A549 (cell line): Measurements from ENCODE around the gene SHBG. TPM values are rescaled to one million over a fixed set of nuclear protein-coding genes. Genes with fewer than 3 reads are reported as not detected.
A peak's percentile ranks its signal among the peaks of the same experiment; 100 is the strongest.

Experiments used
- ATAC-seq, 2 experiments: fragments of 200-7000 bp in 1 of 2; fragments of >200 bp in 1 of 2; cut with Nextera tagmentation in 1 of 2; cut with Tn5 transposase in 1 of 2; 3 replicates each; pipeline versions ENCODE4 v1.8.0 to v1.9.1; 2018 to 2020; ENCODE audit warnings: mild to moderate bottlenecking in 1 of 2, moderate library complexity in 1 of 2
- CTCF ChIA-PET: fragments of 300-600 bp; sonication (Branson Sonifier 250); formaldehyde crosslinking; extraction: SDS; loops from one replicate; lab custom pipeline; 2021; ENCODE audit warnings: antibody characterized with exemption, inconsistent platforms; lab: Yijun Ruan, JAX
- POLR2A ChIA-PET: fragments of 350-600 bp; formaldehyde crosslinking; extraction: SDS; loops from one replicate; lab custom pipeline; 2021; ENCODE audit warnings: antibody characterized with exemption, inconsistent platforms; lab: Yijun Ruan, JAX
- DNase-seq, 2 experiments: peaks; one replicate each; pipeline versions ENCODE4 v3.0.0 to v3.0.0-alpha.2; 2011 to 2016; ENCODE audit warnings: low read depth in 1 of 2, low spot score in 1 of 2
- FAIRE-seq: peaks from 2 replicates; lab custom pipeline; 2011; peaks lifted over from hg19 to GRCh38; lab: Jason Lieb, UNC
- H3K27ac ChIP-seq, 2 experiments: fragments of >200 bp; sonication (Bioruptor Twin); formaldehyde crosslinking; 3 replicates each; pipeline ENCODE4 v1.5.1; 2016 to 2017
- H3K4me1 ChIP-seq: fragments of >200 bp; sonication (Bioruptor Twin); formaldehyde crosslinking; 3 replicates; pipeline ENCODE4 v1.6.1; 2016
- H3K4me2 ChIP-seq: fragments of >200 bp; sonication (Bioruptor Twin); formaldehyde crosslinking; 3 replicates; pipeline ENCODE4 v1.6.1; 2016
- H3K4me3 ChIP-seq: fragments of >200 bp; sonication (Bioruptor Twin); formaldehyde crosslinking; 3 replicates; pipeline ENCODE4 v1.5.1; 2016
- H3K9me3 ChIP-seq: fragments of >200 bp; sonication (Bioruptor Twin); formaldehyde crosslinking; 3 replicates; pipeline ENCODE4 v1.6.1; 2016
- BHLHE40 ChIP-seq: IDR thresholded peaks from 2 replicates; pipeline ENCODE4 v1.6.1; 2012; ENCODE audit warnings: low read depth, low read length, inconsistent platforms
- CEBPB ChIP-seq, 2 experiments: fragments of >200 bp in 1 of 2; sonication (Bioruptor Twin) in 1 of 2; formaldehyde crosslinking in 1 of 2; IDR thresholded peaks; 2 replicates each; pipeline ENCODE4 v1.6.1; 2012 to 2016
- CHD4 ChIP-seq: fragments of 200-600 bp; sonication (generic); IDR thresholded peaks from 2 replicates; pipeline ENCODE4 v1.6.1; 2016; ENCODE audit warnings: antibody characterized with exemption, mild to moderate bottlenecking, borderline replicate concordance
- EHF ChIP-seq: fragments of 250-450 bp; sonication (Bioruptor Pico); IDR thresholded peaks from 2 replicates; pipeline ENCODE4 v1.5.0; 2020; ENCODE audit warnings: mild to moderate bottlenecking
- EHMT2 ChIP-seq: fragments of 200-600 bp; sonication (generic); IDR thresholded peaks from 2 replicates; pipeline ENCODE4 v1.6.1; 2016; ENCODE audit warnings: antibody characterized with exemption, low read depth, mild to moderate bottlenecking, moderate library complexity
- GATA3 ChIP-seq: IDR thresholded peaks from 2 replicates; pipeline ENCODE4 v1.6.1; 2012; ENCODE audit warnings: borderline replicate concordance
- HDAC2 ChIP-seq: fragments of 200-600 bp; sonication (generic); IDR thresholded peaks from 2 replicates; pipeline ENCODE4 v1.6.1; 2016
- HES2 ChIP-seq: fragments of >200 bp; sonication (Bioruptor Twin); formaldehyde crosslinking; IDR thresholded peaks from 2 replicates; pipeline ENCODE4 v1.6.1; 2016
- HEYL ChIP-seq: fragments of 250-450 bp; sonication (Bioruptor Pico); IDR thresholded peaks from 2 replicates; pipeline ENCODE4 v1.8.0; 2021; ENCODE audit warnings: mild to moderate bottlenecking, moderate library complexity
- HOXB5 ChIP-seq: fragments of 250-450 bp; sonication (Bioruptor Pico); IDR thresholded peaks from 2 replicates; pipeline ENCODE4 v1.5.0; 2020; ENCODE audit warnings: mild to moderate bottlenecking, moderate library complexity
- JUNB ChIP-seq: fragments of >200 bp; sonication (Bioruptor Twin); formaldehyde crosslinking; IDR thresholded peaks from 2 replicates; pipeline ENCODE4 v1.6.1; 2016
- KDM1A ChIP-seq: fragments of 200-600 bp; sonication (generic); IDR thresholded peaks from 2 replicates; pipeline ENCODE4 v1.6.1; 2016; ENCODE audit warnings: low read depth, mild to moderate bottlenecking
- KDM5A ChIP-seq: fragments of 200-600 bp; sonication (generic); IDR thresholded peaks from 2 replicates; pipeline ENCODE4 v1.6.1; 2016; ENCODE audit warnings: antibody characterized with exemption, mild to moderate bottlenecking
- MAFK ChIP-seq: fragments of 450-650 bp; IDR thresholded peaks from 2 replicates; pipeline ENCODE4 v1.6.1; 2014; ENCODE audit not compliant: partially characterized antibody
- MAZ ChIP-seq: fragments of 150-350 bp; IDR thresholded peaks from 2 replicates; pipeline ENCODE4 v1.6.1; 2014; ENCODE audit warnings: antibody characterized with exemption, low read depth, low read length, borderline replicate concordance
- NFE2L2 ChIP-seq: fragments of 150-350 bp; conservative IDR thresholded peaks from 2 replicates; pipeline ENCODE4 v1.6.1; 2014; ENCODE audit warnings: low read length
- NPAS2 ChIP-seq: fragments of 250-450 bp; sonication (Bioruptor Pico); IDR thresholded peaks from 2 replicates; pipeline ENCODE4 v1.8.0; 2022; ENCODE audit warnings: mild to moderate bottlenecking, moderate library complexity, borderline replicate concordance
- POLR2A ChIP-seq: IDR thresholded peaks from 2 replicates; pipeline ENCODE4 v1.6.1; 2012; ENCODE audit warnings: mild to moderate bottlenecking, low read length
- RAD21 ChIP-seq, 2 experiments: fragments of >200 bp in 1 of 2; sonication (Bioruptor Twin) in 1 of 2; formaldehyde crosslinking in 1 of 2; IDR thresholded peaks in 1 of 2; conservative IDR thresholded peaks in 1 of 2; 2 replicates in 1 of 2; 3 replicates in 1 of 2; pipeline ENCODE4 v1.6.1; 2012 to 2018; ENCODE audit warnings: inconsistent platforms in 1 of 2
- RARB ChIP-seq: fragments of 250-450 bp; sonication (Bioruptor Pico); IDR thresholded peaks from 2 replicates; pipeline ENCODE4 v1.8.0; 2021; ENCODE audit warnings: mild to moderate bottlenecking, moderate library complexity
- RCOR1 ChIP-seq: fragments of 150-350 bp; IDR thresholded peaks from 2 replicates; pipeline ENCODE4 v1.6.1; 2014; ENCODE audit warnings: antibody characterized with exemption, low read length, low read depth
- SREBF2 ChIP-seq: fragments of 450-650 bp; IDR thresholded peaks from 2 replicates; pipeline ENCODE4 v1.6.1; 2014; ENCODE audit warnings: mild to moderate bottlenecking, moderate library complexity
- ZC3H11A ChIP-seq: fragments of 450-650 bp; IDR thresholded peaks from 2 replicates; pipeline ENCODE4 v1.6.1; 2014; ENCODE audit warnings: antibody characterized with exemption, mild to moderate bottlenecking
- ZFP36 ChIP-seq: fragments of 450-650 bp; IDR thresholded peaks from 2 replicates; pipeline ENCODE4 v1.6.1; 2014; ENCODE audit warnings: borderline replicate concordance; ENCODE audit not compliant: partially characterized antibody
- WGBS: methylation state at CpG from one replicate; pipeline ENCODE4 v1.1.6; 2017; ENCODE audit errors: missing lambda C conversion rate; 5-methylcytosine and 5-hydroxymethylcytosine counted together
- polyA plus RNA-seq, 4 experiments: library from polyadenylated mRNA; depleted of rRNA in 3 of 4; stranded (reverse); fragments of >200 nt; fragmentation: RNase III in 1 of 4; extraction: RNeasy Plus Mini Kit Qiagen cat#74134 plus additional on column Dnase treatment in 1 of 4; gene quantifications; 2 replicates in 3 of 4; 3 replicates in 1 of 4; pipeline ENCODE4 v1.2.3, GENCODE V29; 2011 to 2017
- TF ChIP-seq, protein P1 (sequence below): IDR thresholded peaks from 2 replicates; pipeline ENCODE4 v1.6.1; 2012; ENCODE audit warnings: low read depth, borderline replicate concordance
- TF ChIP-seq, protein P2 (sequence below): fragments of 250-450 bp; sonication (Bioruptor Pico); IDR thresholded peaks from 2 replicates; pipeline ENCODE4 v1.5.0; 2021; ENCODE audit warnings: mild to moderate bottlenecking, moderate library complexity, borderline replicate concordance
- TF ChIP-seq, protein P3 (sequence below): fragments of >200 bp; sonication (Bioruptor Twin); formaldehyde crosslinking; IDR thresholded peaks from 3 replicates; pipeline ENCODE4 v1.6.1; 2016

The SHBG gene
- polyA plus RNA-seq, 2 of the 4 experiments (the other 2 are of a cell fraction), result 0.31 to 0.63 TPM

GRCh38 chr17:7614425-7615264, 15.3 kb upstream of the SHBG start, which contains the start of gene FXR2 (continued):
- no peak for TF ChIP-seq NPAS2 (CRISPR knock-in tag)
- no peak for TF ChIP-seq HES2
- TF ChIP-seq SREBF2, result no peak
- TF ChIP-seq EHF (CRISPR knock-in tag), result no peak
- no peak for TF ChIP-seq NFE2L2
- TF ChIP-seq, all 56 proteins: peak for 11

DNA sequence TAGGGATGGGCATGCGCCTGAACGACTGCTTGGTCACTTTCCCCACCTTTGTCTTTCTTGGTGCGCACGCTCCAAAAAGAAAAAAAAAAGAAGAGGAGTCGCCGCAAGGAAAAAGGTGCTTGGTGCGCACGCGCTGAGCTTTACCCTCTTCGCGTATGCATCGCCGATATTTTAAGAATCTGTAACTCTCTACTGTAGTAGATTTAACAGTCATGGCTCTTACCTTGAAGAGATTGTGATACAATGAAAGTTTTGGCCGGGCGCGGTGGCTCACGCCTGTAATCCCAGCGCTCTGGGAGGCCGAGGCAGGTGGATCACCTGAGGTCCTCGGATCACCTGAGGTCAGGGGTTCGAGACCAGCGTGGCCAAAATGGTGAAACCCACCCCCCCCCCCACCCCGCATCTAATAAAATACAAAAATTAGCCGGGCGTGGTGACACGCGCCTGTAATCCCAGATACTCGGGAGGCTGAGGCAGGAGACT, 14.6 kb upstream of the SHBG start:
- WGBS, result 2% methylated on average over 28 of the region's 28 CpGs
- POLR2A ChIA-PET, result interaction anchor here (0.6 to 6.1 kb wide), 11 partner anchors 11 to 230 kb away, joined by 3 to 58 read pairs (median 5); partner anchors contain the start of genes ATP1B2, CD68, MPDU1 and SAT2
- DNase-seq, result no peak
- no peaks in the 10 kb centered on the region for H3K9me3 ChIP-seq
- TF ChIP-seq BHLHE40 (0 out of 2 replicates have a peak, but pooled peaks have one; percentile 5), EHMT2 (no peak), HOXB5 (no peak), RCOR1 (no peak), RARB (no peak), MAZ (0 out of 2 replicates have a peak, but pooled peaks have one; percentile 1), POLR2A (peak; percentile 34; the same call in 1 of the 2 replicates), RAD21 (conservative IDR thresholded peaks at IDR 0.05 in 1 of 2, IDR thresholded peaks at IDR 0.05 in 1 of 2) (no peak), GATA3 (no peak), CHD4 (peak; percentile 52; the same call in 1 of the 2 replicates), MAFK (peak; percentile 33)
- TF ChIP-seq, protein P1, sequence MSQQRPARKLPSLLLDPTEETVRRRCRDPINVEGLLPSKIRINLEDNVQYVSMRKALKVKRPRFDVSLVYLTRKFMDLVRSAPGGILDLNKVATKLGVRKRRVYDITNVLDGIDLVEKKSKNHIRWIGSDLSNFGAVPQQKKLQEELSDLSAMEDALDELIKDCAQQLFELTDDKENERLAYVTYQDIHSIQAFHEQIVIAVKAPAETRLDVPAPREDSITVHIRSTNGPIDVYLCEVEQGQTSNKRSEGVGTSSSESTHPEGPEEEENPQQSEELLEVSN, result 0 out of 2 replicates have a peak, but pooled peaks have one; percentile 26
- TF ChIP-seq, all 56 proteins: peak for 6
- H3K4me2 ChIP-seq, result peak overlapping the region; percentile 61
- peak overlapping the region; percentile 74 to 89 for H3K27ac ChIP-seq
- CTCF ChIA-PET, result interaction anchor here (0.6 to 14.2 kb wide), 25 partner anchors 11 to 329 kb away, joined by 3 to 130 read pairs (median 5); partner anchors contain the start of genes ATP1B2, DNAH2, SAT2 and SHBG
- FAIRE-seq (no peak), ATAC-seq (no peak)
- peaks cover 28% of the 10 kb centered on the region for H3K4me1 ChIP-seq
- peak overlapping the region; percentile 43 for H3K4me3 ChIP-seq

DNA sequence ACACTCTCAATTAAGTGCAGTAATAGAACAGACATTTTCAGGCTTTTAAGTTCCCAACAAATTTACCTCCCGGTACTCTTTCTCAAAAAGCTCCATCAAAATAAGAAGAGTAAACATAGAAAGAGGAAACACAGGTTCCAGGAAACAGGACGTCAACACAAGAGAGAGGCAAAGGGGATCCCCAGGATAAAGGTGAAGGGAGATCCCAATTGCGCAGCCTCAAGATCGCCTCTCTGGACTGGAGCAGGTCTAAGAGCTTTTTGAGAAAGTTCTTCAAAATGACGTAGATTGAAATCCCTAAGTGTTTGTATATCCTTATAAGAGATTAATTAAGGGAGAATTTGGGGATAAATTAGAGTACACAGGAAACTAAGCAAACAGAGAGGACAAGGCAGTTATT, 11.3 kb upstream of the SHBG start:
- DNase-seq (no peak), ATAC-seq (no peak), FAIRE-seq (no peak)
- WGBS, result 79% methylated on average over 5 of the region's 5 CpGs
- no peak overlapping the region for H3K4me2 ChIP-seq
- CTCF ChIA-PET, result interaction anchor here (0.7 to 14.2 kb wide), 7 partner anchors 8 to 69 kb away, joined by 3 to 130 read pairs (median 9); partner anchors contain the start of genes SAT2, SHBG, TP53 and WRAP53
- no peak overlapping the region for H3K27ac ChIP-seq
- H3K9me3 ChIP-seq, result no peaks in the 10 kb centered on the region
- H3K4me3 ChIP-seq, result no peak overlapping the region
- no peaks in the 10 kb centered on the region for H3K4me1 ChIP-seq
- POLR2A ChIA-PET, result interaction anchor here (0.6 kb wide), 1 partner anchor 104 kb away, joined by 5 read pairs; no protein-coding TSS in a partner anchor
- TF ChIP-seq HDAC2 (no peak), HEYL (CRISPR knock-in tag) (no peak), KDM5A (no peak), ZC3H11A (no peak), JUNB (no peak), KDM1A (no peak), ZFP36 (no peak), HOXB5 (no peak), CEBPB (IDR thresholded peaks at IDR 0.05) (no peak), MAZ (no peak)
- TF ChIP-seq, protein P2, sequence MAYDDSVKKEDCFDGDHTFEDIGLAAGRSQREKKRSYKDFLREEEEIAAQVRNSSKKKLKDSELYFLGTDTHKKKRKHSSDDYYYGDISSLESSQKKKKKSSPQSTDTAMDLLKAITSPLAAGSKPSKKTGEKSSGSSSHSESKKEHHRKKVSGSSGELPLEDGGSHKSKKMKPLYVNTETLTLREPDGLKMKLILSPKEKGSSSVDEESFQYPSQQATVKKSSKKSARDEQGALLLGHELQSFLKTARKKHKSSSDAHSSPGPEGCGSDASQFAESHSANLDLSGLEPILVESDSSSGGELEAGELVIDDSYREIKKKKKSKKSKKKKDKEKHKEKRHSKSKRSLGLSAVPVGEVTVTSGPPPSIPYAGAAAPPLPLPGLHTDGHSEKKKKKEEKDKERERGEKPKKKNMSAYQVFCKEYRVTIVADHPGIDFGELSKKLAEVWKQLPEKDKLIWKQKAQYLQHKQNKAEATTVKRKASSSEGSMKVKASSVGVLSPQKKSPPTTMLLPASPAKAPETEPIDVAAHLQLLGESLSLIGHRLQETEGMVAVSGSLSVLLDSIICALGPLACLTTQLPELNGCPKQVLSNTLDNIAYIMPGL, result no peak
- TF ChIP-seq, protein P3, sequence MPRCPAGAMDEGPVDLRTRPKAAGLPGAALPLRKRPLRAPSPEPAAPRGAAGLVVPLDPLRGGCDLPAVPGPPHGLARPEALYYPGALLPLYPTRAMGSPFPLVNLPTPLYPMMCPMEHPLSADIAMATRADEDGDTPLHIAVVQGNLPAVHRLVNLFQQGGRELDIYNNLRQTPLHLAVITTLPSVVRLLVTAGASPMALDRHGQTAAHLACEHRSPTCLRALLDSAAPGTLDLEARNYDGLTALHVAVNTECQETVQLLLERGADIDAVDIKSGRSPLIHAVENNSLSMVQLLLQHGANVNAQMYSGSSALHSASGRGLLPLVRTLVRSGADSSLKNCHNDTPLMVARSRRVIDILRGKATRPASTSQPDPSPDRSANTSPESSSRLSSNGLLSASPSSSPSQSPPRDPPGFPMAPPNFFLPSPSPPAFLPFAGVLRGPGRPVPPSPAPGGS, result no peak
